Skin of body (tissue), 2 donors: ENCODE measurements around the gene CYP27C1. TPM values are rescaled to one million over a fixed set of nuclear protein-coding genes. Genes with fewer than 3 reads are reported as not detected.

Experiments
- small RNA-seq: library from RNA; depleted of rRNA; stranded (forward); fragments of <200 nt; gene quantifications from one replicate; pipeline ENCODE3, GENCODE V24; 2014; ENCODE audit warnings: low replicate concordance
- total RNA-seq: library from RNA; depleted of rRNA; stranded (reverse); fragments of >200 nt; gene quantifications from one replicate; pipeline ENCODE4 v1.2.3, GENCODE V29; 2014

CYP27C1 gene
- total RNA-seq, 1 donor from 2014 or later, result 4.3 TPM

Small RNAs within 50 kb of the gene (small RNA-seq; reads per million reads assigned to genes)
- not detected for gene NIFKP9

Other genes starting within 250 kb of the CYP27C1 start
- 98.8 TPM for gene BIN1, start 113.1 kb downstream of the CYP27C1 start, total RNA-seq
- gene ERCC3, start 73.8 kb upstream of the CYP27C1 start, total RNA-seq, result 30.6 TPM
- gene MAP3K2, start 167.7 kb upstream of the CYP27C1 start, total RNA-seq, result 34.9 TPM
- gene PROC, start 198.1 kb upstream of the CYP27C1 start, total RNA-seq, result 0.39 TPM